HCT116 (cell line): ENCODE data around the gene POPDC2.

Experiments used
- CTCF ChIP-seq, 3 experiments: fragments of 200-600 bp in 1 of 3; sonication (generic) in 1 of 3; IDR thresholded peaks in 2 of 3; conservative IDR thresholded peaks in 1 of 3; 2 replicates each; pipeline ENCODE4 v1.5.1; 2012 to 2017; ENCODE audit warnings: low read depth in 2 of 3, low read length in 2 of 3, antibody characterized with exemption in 1 of 3, borderline replicate concordance in 1 of 3, control low read depth in 1 of 3, mild to moderate bottlenecking in 1 of 3, mixed read lengths in 1 of 3, mixed run types in 1 of 3, moderate library complexity in 1 of 3; ENCODE audit not compliant: insufficient read depth in 1 of 3
- FOSL1 ChIP-seq: IDR thresholded peaks from 2 replicates; pipeline ENCODE4 v1.6.1; 2012; ENCODE audit warnings: low read depth
- POLR2A ChIP-seq: IDR thresholded peaks from 2 replicates; pipeline ENCODE4 v1.7.0; 2011; ENCODE audit warnings: borderline replicate concordance; ENCODE audit not compliant: insufficient read depth, insufficient read length; ENCODE audit errors: extremely low read depth
- POLR2AphosphoS5 ChIP-seq: IDR thresholded peaks from 2 replicates; pipeline ENCODE4 v1.6.1; 2011; ENCODE audit warnings: mild to moderate bottlenecking, low read depth, low read length, moderate library complexity
- RAD21 ChIP-seq: IDR thresholded peaks from 2 replicates; pipeline ENCODE4 v1.6.1; 2012; ENCODE audit warnings: low read depth, mild to moderate bottlenecking
- SP1 ChIP-seq: IDR thresholded peaks from 2 replicates; pipeline ENCODE4 v1.6.1; 2012; ENCODE audit warnings: low read depth

- TF ChIP-seq FOSL1 (no peak), CTCF (IDR thresholded peaks at IDR 0.05 in 2 of 3, conservative IDR thresholded peaks at IDR 0.05 in 1 of 3; ENCODE audit: borderline replicate concordance in 1 of 3, insufficient read depth in 1 of 3, low read depth in 2 of 3, low read length in 2 of 3) (no peak), RAD21 (no peak), POLR2A (no peak), SP1 (no peak), POLR2AphosphoS5 (no peak)
These were observed 64.6 kb downstream of the POPDC2 start for GRCh38 chr3:119595639-119596334.
